ENCODE data around the gene HERPUD2.

DNA sequence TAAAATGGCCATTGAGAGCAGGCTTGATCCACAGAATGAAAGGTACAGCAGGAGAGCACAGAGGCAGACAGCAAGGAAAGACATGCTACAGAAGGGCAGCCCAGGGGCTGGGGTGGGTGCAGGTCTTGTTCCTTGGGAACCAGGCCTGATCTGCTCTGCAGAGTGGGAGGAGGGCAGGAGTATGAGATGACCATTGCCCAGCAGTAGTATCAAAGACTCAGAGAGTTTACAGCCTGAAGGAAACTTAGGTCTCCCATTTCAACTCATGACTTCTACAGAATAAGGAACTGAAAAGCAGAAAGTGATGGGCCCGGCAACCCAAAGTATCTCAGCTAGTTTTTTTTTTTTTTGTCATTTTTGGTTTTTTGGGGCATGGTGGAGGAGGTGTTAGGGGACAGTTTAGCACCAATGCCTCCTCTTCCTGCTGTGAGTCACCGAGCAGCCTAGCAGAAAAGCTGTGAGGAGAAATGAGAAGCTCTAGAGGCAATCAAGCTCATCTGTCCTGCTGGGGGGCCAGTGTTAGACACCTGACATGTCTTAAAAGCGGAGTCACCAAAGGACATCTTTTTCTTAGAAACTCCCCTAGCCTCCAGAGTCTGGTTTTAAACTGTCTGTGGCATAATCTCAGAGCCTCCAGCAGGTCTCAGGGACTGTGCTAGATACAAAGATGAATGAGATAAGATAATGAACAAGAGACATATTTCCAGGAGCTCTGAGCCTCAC, 34.3 kb upstream of the HERPUD2 start:
- TF ChIP-seq, protein P1, sequence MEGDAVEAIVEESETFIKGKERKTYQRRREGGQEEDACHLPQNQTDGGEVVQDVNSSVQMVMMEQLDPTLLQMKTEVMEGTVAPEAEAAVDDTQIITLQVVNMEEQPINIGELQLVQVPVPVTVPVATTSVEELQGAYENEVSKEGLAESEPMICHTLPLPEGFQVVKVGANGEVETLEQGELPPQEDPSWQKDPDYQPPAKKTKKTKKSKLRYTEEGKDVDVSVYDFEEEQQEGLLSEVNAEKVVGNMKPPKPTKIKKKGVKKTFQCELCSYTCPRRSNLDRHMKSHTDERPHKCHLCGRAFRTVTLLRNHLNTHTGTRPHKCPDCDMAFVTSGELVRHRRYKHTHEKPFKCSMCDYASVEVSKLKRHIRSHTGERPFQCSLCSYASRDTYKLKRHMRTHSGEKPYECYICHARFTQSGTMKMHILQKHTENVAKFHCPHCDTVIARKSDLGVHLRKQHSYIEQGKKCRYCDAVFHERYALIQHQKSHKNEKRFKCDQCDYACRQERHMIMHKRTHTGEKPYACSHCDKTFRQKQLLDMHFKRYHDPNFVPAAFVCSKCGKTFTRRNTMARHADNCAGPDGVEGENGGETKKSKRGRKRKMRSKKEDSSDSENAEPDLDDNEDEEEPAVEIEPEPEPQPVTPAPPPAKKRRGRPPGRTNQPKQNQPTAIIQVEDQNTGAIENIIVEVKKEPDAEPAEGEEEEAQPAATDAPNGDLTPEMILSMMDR (IDR thresholded peaks at IDR 0.05): no peak
- TF ChIP-seq EZH2phosphoT487 (IDR thresholded peaks at IDR 0.05) (no peak), EZH2 (IDR thresholded peaks at IDR 0.05) (no peak)

Data from neural progenitor cell (in vitro differentiated cells).